Left renal pelvis (tissue), 4 donors: ENCODE results near the gene MMP10. TPM values are rescaled to one million over a fixed set of nuclear protein-coding genes. Genes with fewer than 3 reads are reported as not detected.

Source experiments
- DNase-seq, 4 donors: peaks; one replicate each; pipeline ENCODE4 v3.0.0-alpha.2; 2013; ENCODE audit warnings: low read depth in 4 of 4, low spot score in 3 of 4
- polyA plus RNA-seq, 4 donors: library from polyadenylated mRNA; unstranded; fragments of 120-200 nt; gene quantifications; one replicate each; pipeline ENCODE4 v1.2.1, GENCODE V29; 2013; ENCODE audit not compliant: insufficient read length in 4 of 4

Gene MMP10
- under 1 TPM in 2 of 4 donors, not detected in 2; 0.07 to 0.22 TPM for polyA plus RNA-seq

- DNase-seq, result no peak
Measured at GRCh38 chr11:102780491-102780918, at the start of gene MMP10. MMP10 (minus strand) TSS chr11:102780628; CDS start chr11:102780591, 37 bp downstream.

- DNase-seq, result no peak
Measured at GRCh38 chr11:102829316-102830000, 49.0 kb upstream of the MMP10 start.

GRCh38 chr11:102824556-102824955, 44.1 kb upstream of the MMP10 start:
- no peak for DNase-seq

GRCh38 chr11:102819491-102819890, 39.1 kb upstream of the MMP10 start:
- no peak for DNase-seq

- DNase-seq, result no peak
Measured at GRCh38 chr11:102813484-102813883, 33.1 kb upstream of the MMP10 start.

GRCh38 chr11:102812188-102812587, 31.8 kb upstream of the MMP10 start:
- no peak for DNase-seq

- no peak for DNase-seq
Measured at GRCh38 chr11:102810950-102811660, 30.7 kb upstream of the MMP10 start.

- no peak for DNase-seq
Measured at GRCh38 chr11:102809971-102810370, 29.5 kb upstream of the MMP10 start.

- no peak for DNase-seq
Measured at GRCh38 chr11:102807921-102808320, 27.5 kb upstream of the MMP10 start.

- no peak for DNase-seq
Measured at GRCh38 chr11:102806296-102806695, 25.9 kb upstream of the MMP10 start.

GRCh38 chr11:102802341-102802740, 21.9 kb upstream of the MMP10 start:
- no peak for DNase-seq

GRCh38 chr11:102800767-102801166, 20.3 kb upstream of the MMP10 start:
- DNase-seq, result no peak

GRCh38 chr11:102799681-102800340, 19.4 kb upstream of the MMP10 start:
- no peak for DNase-seq

GRCh38 chr11:102798012-102798746, 17.8 kb upstream of the MMP10 start, which contains the start of gene MMP1:
MMP1 (minus strand) TSS chr11:102798160; CDS start chr11:102798092, 68 bp downstream.
- no peak for DNase-seq

- DNase-seq, result no peak
Measured at GRCh38 chr11:102794382-102794781, 14.0 kb upstream of the MMP10 start.

- DNase-seq, result no peak
Measured at GRCh38 chr11:102793677-102794290, 13.4 kb upstream of the MMP10 start.

- DNase-seq, result no peak
Measured at GRCh38 chr11:102792604-102793003, 12.2 kb upstream of the MMP10 start.

GRCh38 chr11:102791271-102792036, 11.0 kb upstream of the MMP10 start:
- no peak for DNase-seq

- no peak for DNase-seq
Measured at GRCh38 chr11:102788334-102788995, 8.0 kb upstream of the MMP10 start.
